ENCODE data around the gene ABLIM3. TPM values are rescaled to one million over a fixed set of nuclear protein-coding genes. Genes with fewer than 3 reads are reported as not detected.
A peak's percentile ranks its signal among the peaks of the same experiment; 100 is the strongest.

The ABLIM3 gene
- polyA plus RNA-seq, 1 experiment: 25.7 TPM

- no peak for DNase-seq (ENCODE audit: low read depth)
- POLR2A ChIA-PET: no interaction called here
- CTCF ChIA-PET: interaction anchor here (6.6 kb wide), 1 partner anchor 10 kb away, joined by 41 read pairs; the partner anchor contains the start of gene ABLIM3
- Histone ChIP-seq H3K36me3 (ENCODE audit: control insufficient read depth, insufficient read depth, low read length) (no peaks in the 10 kb centered on the region), H3K27me3 (ENCODE audit: control insufficient read depth, insufficient read depth, low read length) (no peaks in the 10 kb centered on the region), H3K4me3 (ENCODE audit: low read depth, low read length) (no peak overlapping the region)
- TF ChIP-seq CTCF (IDR thresholded peaks at IDR 0.05; ENCODE audit: insufficient read depth, low read depth, low read length): peak; percentile 35
These were observed 10.4 kb downstream of the ABLIM3 start for GRCh38 chr5:149151717-149152116.

GRCh38 chr5:149152317-149152746 lies 11.0 kb downstream of the ABLIM3 start:
- ChIA-PET POLR2A (no interaction called here), CTCF (interaction anchor here (0.6 to 6.6 kb wide), 4 partner anchors 9 to 117 kb away, joined by 3 to 41 read pairs (median 3); partner anchors contain the start of gene ABLIM3)
- no peak for DNase-seq (ENCODE audit: low read depth)
- no peak overlapping the region for H3K4me3 ChIP-seq (ENCODE audit: low read depth, low read length)
- no peak for TF ChIP-seq CTCF (IDR thresholded peaks at IDR 0.05; ENCODE audit: insufficient read depth, low read depth, low read length)
- no peaks in the 10 kb centered on the region for H3K36me3 ChIP-seq (ENCODE audit: control insufficient read depth, insufficient read depth, low read length)
- no peaks in the 10 kb centered on the region for H3K27me3 ChIP-seq (ENCODE audit: control insufficient read depth, insufficient read depth, low read length)

GRCh38 chr5:149153193-149153750 lies 12.0 kb downstream of the ABLIM3 start:
- POLR2A ChIA-PET: interaction anchor here (0.7 kb wide), 1 partner anchor 17 kb away, joined by 3 read pairs; no protein-coding TSS in a partner anchor

GRCh38 chr5:149153751-149154610 lies 12.7 kb downstream of the ABLIM3 start:
- CTCF ChIA-PET: interaction anchor here (0.7 to 6.6 kb wide), 5 partner anchors 11 to 75 kb away, joined by 3 to 41 read pairs (median 4); partner anchors contain the start of gene ABLIM3
- no peak for DNase-seq (ENCODE audit: low read depth)
- Histone ChIP-seq H3K4me3 (ENCODE audit: low read depth, low read length) (no peak overlapping the region), H3K36me3 (ENCODE audit: control insufficient read depth, insufficient read depth, low read length) (no peaks in the 10 kb centered on the region), H3K27me3 (ENCODE audit: control insufficient read depth, insufficient read depth, low read length) (no peaks in the 10 kb centered on the region)
- TF ChIP-seq CTCF (IDR thresholded peaks at IDR 0.05; ENCODE audit: insufficient read depth, low read depth, low read length): no peak
- POLR2A ChIA-PET: interaction anchor here (0.7 kb wide), 1 partner anchor 18 kb away, joined by 3 read pairs; no protein-coding TSS in a partner anchor

More at GRCh38 chr5:149153193-149153750, 12.0 kb downstream of the ABLIM3 start:
- DNase-seq (ENCODE audit: low read depth): no peak
- CTCF ChIA-PET: interaction anchor here (0.6 to 6.6 kb wide), 7 partner anchors 8 to 116 kb away, joined by 3 to 41 read pairs (median 3); partner anchors contain the start of gene ABLIM3
- no peaks in the 10 kb centered on the region for H3K27me3 ChIP-seq (ENCODE audit: control insufficient read depth, insufficient read depth, low read length)
- no peak overlapping the region for H3K4me3 ChIP-seq (ENCODE audit: low read depth, low read length)
- H3K36me3 ChIP-seq (ENCODE audit: control insufficient read depth, insufficient read depth, low read length): no peaks in the 10 kb centered on the region
- TF ChIP-seq CTCF (IDR thresholded peaks at IDR 0.05; ENCODE audit: insufficient read depth, low read depth, low read length): no peak

- no peak overlapping the region for H3K4me3 ChIP-seq (ENCODE audit: low read depth, low read length)
- no peak for DNase-seq (ENCODE audit: low read depth)
- no peak for TF ChIP-seq CTCF (IDR thresholded peaks at IDR 0.05; ENCODE audit: insufficient read depth, low read depth, low read length)
- ChIA-PET POLR2A (no interaction called here), CTCF (interaction anchor here (1.2 to 6.6 kb wide), 3 partner anchors 13 to 74 kb away, joined by 4 to 41 read pairs (median 4); partner anchors contain the start of gene ABLIM3)
- no peaks in the 10 kb centered on the region for H3K36me3 ChIP-seq (ENCODE audit: control insufficient read depth, insufficient read depth, low read length)
- no peaks in the 10 kb centered on the region for H3K27me3 ChIP-seq (ENCODE audit: control insufficient read depth, insufficient read depth, low read length)
These were observed 13.4 kb downstream of the ABLIM3 start for GRCh38 chr5:149154650-149155049.
